GM19023 (cell line): Measurements from ENCODE around the gene FKBP8.
A peak's percentile ranks its signal among the peaks of the same experiment; 100 is the strongest.
"Not testable (repeated sequence)": the region's sequence is repeated elsewhere in the genome, so short reads cannot be mapped to it uniquely, and the experiment has no call there.

Experiments
- ATAC-seq: cut with Tn5 transposase; IDR thresholded peaks from one replicate; pipeline ENCODE4 v1.9.1; 2021; ENCODE audit warnings: mild to moderate bottlenecking, moderate library complexity; ENCODE audit not compliant: unreplicated experiment

The FKBP8 gene

GRCh38 chr19:18542941-18543813, at the start of gene FKBP8:
FKBP8 (minus strand) TSS chr19:18543573; CDS start chr19:18541970, 1,603 bp downstream.
- peak; percentile 92 for ATAC-seq

DNA sequence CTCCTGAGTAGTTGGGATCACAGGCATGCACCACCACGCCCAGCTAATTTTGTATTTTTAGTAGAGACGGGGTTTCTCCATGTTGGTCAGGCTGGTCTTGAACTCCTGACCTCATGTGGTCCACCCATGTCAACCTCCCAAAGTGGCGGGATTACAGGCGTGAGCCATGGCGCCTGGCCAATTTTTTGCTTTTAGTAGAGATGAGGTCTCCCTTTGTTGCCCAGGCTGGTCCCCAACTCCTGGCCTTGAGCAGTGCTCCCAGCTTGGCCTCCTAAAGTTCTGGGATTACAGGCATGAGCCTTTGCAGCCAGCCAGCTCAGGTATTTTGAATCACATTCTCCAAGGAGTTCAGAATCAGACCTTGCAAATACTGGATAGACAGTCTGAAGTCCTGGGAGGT, 49.4 kb upstream of the FKBP8 start:
- not testable (repeated sequence) for ATAC-seq

DNA sequence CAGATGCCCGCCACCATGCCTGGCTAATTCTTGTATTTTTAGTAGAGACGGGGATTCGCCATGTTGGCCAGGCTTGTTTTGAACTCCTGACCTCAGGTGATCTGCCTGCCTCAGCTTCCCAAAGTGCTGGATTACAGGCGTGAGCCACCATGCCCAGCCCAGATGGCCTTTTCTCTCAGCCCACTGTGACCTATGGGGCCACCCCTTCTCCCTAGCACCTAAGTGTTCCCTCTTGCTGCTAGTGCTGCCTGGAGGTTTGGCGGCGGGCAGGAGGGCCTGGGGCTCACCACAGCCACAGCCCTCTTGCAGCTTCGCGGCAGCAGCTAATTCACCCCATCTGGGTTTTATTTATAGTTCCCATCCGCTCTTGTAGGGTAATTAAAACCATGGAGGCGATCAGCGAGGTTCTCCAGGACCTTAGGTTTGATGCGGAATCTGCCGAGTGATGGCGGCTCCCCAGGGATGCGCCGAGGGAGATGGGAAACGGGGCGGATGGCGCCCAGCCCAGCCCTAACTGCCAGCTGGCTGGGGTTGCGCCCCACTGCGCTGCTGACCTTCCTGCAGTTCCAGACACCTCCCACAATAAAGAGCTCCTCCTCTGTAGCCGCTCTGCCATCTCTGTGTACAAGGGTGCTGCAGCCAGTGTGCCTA, 48.5 kb upstream of the FKBP8 start:
- ATAC-seq = no peak

DNA sequence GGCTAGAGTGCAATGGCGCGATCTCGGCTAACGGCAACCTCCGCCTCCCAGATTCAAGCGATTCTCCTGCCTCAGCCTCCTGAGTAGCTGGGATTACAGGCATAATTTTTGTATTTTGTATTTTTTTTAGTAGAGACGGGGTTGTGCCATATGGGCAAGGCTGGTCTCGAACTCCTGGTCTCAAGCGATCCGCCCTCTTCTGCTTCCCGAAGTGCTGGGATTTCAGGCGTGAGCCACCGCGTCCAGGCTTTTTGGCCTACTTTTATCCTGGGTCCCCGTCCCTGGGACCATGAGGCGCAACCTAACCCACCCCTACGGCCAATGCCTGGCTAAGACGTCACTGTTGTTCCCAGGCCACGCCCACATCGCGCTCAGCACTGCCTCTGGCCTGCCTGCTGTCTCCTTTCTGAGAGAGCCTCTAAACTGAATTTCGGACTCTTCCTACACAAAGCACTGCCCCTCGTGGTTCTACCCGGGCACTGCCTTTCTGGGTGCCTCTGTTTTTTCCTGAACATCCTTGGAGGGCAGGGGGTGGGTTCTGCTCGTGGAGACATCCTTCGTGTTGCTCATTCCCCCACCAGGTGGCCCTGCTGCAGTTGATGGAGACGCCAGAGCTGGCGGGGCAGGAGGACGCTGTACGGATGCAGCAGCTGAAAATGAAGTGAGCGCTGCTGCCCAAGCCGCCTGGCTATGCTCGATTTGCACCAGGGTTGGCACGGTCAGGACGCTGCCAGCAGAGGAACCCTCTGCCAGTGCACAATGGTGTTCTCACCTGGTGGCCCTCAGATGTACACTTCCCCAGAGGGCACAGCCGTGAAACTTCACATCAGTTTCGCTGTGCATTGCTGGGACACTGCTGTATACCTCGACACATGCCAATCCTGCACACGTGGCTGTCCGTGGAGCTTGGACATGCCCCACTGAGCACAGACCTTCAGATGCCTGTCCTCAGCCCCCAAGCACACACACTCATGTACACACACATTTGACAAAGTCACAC, 47.2 kb upstream of the FKBP8 start:
- no peak for ATAC-seq

- ATAC-seq = peak; percentile 48
Observed at GRCh38 chr19:18589380-18590272, 46.3 kb upstream of the FKBP8 start.

DNA sequence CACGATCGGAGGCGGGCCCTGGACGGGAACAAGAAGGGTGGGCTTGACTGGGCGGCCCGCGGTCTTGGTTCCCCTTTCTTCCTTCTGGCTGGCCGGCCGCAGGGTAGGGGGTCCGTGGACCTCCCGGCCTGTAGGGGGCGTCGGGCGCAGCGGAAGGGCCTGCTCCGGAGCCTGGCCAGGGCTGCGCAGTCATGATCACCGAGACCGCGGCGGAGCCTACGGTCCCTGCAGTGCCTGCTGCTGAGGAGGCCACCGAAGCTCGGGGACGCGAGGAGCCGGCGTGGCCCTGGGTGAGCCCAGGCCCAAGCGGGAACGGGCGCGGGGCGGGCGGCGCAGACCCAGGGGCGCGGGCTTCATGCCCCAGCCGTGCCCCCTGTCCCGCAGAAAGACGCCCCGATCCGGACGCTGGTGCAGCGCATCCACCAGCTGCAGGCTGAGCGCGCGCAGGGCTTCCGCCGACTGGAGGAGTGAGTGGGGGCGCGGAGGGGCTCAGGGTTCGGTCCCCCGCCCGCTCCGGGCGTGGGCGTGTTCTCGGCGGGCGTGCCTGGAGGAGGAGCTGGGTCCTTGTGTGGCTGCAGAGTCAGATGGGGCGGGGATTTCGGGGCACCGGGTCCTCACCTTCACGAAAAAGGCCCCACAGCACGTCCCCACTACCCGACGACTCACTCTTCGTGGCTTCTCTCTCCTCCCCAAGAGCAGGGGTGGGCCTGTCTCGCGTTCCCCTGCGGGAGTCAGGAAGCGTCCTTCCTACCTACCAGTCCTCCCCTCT, 45.4 kb upstream of the FKBP8 start, which contains the start of gene REX1BD:
Gene REX1BD (plus strand): TSS at position 188 of the 769 bp plus-strand sequence. CDS start 4 bp downstream, at position 192.
- peak; percentile 65 for ATAC-seq

DNA sequence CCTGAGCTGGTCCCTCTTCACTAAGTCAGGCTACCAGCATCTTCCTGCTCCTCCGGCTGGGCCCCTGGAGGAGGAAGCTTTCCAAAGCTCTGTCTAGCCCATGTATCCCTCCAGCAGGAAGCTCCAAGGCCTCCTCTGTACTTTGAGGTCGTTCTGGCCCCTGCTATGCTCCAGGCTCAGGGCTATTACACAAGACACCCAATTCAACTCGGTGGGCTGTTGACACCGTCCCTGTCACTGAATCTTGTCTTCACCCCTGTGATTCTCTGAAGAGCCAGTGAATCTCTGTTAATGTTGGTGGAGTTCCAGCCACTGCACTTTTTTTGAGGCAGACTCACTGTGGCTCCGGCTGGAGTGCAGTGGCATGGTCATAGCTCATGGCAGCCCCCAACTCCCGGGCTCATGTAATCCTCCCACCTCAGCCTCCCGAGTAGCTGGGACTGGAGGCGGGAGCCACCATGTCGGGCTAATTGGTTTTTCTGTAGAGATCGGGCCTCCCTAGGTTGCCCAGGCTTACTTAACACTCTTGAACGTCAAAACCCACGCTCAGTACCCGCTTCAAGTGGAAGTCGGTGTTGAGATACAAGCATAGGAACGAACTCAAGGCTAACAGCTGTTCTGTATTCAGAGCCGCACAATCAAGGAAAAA, 44.7 kb upstream of the FKBP8 start:
- peak; percentile 8 for ATAC-seq

- no peak for ATAC-seq
Observed at GRCh38 chr19:18587561-18587960, 44.2 kb upstream of the FKBP8 start.

DNA sequence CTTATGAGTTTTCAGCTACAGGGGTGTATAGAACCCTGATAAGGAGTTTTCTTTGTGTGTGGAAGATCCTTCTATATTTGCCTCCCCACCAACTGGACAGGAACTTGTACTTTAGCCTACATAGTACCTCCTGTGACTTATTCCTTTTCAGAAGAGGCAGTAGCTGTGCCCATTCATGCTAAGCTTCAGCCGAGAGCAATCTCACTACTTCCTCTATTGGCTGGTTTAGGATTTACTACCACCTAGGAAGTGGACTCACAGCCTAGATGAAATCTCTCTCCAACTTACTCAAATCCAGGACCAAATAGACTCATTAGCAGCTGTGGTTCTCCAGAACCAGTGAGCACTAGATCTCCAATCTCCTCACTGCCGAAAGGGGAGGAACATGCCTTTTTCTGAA, 42.9 kb upstream of the FKBP8 start:
- no peak for ATAC-seq

DNA sequence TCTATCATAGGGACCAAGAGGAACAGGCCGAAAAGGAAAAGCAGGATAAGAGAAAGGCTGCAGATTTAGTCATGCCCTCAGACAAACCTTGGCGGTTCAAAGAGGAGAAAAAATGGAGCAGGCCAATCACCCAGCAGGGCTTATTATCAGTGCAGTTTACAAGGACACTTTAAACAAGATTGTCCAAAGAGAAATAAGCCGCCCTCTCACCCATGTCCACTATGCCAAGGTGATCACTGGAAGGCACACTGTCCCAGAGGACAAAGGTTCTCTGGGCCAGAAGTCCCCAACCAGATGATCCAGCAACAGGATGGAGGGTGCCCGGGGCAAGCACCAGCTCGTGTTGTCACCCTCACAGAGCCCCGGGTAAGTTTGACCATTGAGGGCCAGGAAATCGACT, 36.9 kb upstream of the FKBP8 start:
- ATAC-seq = no peak

DNA sequence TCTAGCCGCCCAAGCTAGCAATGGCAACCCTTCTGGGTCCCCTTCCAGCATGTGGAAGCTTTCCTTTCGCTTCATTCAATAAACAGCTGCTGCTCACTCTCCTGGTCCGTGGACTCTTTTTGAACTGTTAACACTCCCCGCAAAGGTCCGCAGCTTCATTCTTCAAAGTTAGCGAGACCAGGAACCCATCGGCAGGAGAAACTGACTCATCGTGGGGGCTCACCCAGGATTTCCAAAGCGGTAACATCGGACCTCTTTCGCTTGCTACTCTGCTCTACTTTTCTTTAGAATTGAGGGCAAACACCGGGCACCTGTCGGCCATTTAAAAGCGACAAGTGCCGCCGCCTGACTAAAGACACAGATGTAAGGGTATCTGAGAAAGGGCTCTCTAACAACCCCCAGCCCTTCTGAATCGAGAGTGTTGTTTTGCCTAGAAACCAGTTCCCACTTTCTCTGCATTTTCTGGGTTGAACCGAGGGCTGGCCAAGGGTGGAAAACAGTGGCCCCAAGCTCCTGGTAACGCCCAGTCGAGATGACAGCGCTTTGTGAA, 34.1 kb upstream of the FKBP8 start:
- ATAC-seq = no peak

- ATAC-seq = no peak
Observed at GRCh38 chr19:18576383-18576782, 33.0 kb upstream of the FKBP8 start.

- no peak for ATAC-seq
Observed at GRCh38 chr19:18574691-18575291, 31.4 kb upstream of the FKBP8 start.

GRCh38 chr19:18571564-18572344, 28.4 kb upstream of the FKBP8 start, which contains the start of gene UBA52:
UBA52 (plus strand) TSS chr19:18571857; CDS start chr19:18573301, 1,444 bp downstream.
- peak; percentile 87 for ATAC-seq

DNA sequence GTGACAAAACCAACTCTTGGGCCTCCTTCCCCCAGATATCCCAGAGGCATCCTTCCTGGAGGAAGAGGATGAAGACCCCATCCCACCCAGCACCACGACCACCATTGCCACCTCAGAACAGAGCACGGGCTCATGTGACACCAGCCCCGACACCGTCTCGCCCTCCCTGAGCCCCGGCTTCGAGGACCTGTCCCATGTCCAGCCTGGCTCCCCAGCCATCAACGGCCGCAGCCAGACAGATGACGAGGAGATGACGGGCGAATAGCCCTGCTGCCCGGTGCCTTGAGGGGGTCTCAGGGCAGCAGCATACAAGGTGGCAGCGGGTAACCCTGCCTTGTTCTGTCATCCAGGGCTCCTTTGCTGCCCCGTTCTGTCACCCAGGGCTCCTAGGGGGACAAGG, 25.0 kb upstream of the FKBP8 start:
- no peak for ATAC-seq

DNA sequence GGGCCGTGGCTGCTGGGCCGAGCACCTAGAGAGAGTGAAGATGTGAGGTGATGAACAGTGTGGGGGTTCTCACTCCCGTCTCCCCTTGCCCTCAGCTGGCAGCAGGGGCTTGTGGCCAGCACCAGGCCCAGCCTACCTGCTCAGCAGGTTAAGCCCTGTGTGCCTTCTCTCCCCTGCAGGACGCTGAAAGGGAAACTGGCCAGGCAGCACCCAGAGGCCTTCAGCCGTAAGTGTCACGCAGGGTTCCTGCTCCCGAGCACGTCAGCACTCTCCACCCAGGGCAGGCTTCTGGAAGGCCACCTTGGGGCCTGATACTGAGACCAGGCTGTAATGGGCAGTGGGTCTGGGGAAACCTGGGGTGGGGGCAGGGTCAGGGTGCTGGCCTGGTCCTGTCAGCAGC, 23.6 kb upstream of the FKBP8 start:
- no peak for ATAC-seq

GRCh38 chr19:18562086-18562485, 18.7 kb upstream of the FKBP8 start:
- no peak for ATAC-seq
